Measurements from ENCODE around the gene RERE.

DNA sequence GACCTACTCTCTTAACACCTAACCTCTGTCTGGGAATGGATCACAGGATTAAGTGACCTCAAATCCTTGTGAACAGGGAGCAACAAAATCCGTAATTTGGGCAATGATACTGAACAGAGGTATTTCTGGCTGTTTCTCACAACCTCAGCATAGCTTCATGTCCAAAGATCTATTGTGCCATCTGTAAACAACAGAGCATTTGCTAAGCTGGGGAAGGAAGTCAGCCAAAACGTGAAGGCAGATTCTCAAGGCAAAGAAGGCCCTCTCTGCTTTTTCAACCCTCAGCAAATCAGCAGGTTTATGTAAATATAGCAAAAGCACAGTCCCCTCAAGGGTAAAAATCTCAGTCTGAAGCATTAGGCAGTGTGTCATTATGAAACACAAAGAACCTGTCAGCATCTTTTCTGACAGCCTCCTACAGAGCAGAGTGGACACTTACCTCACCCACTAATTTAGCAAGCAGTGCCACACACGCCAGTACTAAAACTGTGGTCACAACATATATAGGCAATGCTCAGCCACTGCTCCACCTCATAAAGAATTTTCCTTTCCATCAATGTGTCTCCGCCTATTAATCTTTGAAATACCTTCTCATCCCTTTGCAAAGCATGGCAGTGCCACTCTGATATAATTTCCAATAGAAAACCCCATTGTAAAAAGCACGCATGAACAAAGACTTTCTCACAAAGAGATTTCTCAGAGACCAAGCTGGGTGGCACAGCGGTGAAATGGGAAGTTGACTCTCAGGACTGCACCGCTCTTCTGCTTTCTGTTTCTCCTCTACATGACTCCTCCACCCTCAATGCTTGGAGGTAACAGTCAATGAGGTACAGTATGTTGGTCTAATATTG lies 188.0 kb downstream of the RERE start:
- no peak for TF ChIP-seq CTCF (IDR thresholded peaks at IDR 0.05)
- TF ChIP-seq POLR2A (IDR thresholded peaks at IDR 0.05): no peak

Measured in adrenal gland (tissue), 5 donors.